Fibroblast of skin of back (primary cell): ENCODE data around the gene SGF29.
"Not testable (repeated sequence)": the region's sequence is repeated elsewhere in the genome, so short reads cannot be mapped to it uniquely, and the experiment has no call there.

Experiments used
- DNase-seq: peaks from one replicate; pipeline ENCODE4 v3.0.0-alpha.2; 2013

The SGF29 gene

GRCh38 chr16:28612359-28613280 is 58.9 kb downstream of the SGF29 start:
- DNase-seq = not testable (repeated sequence)

GRCh38 chr16:28613912-28614311 is 60.2 kb downstream of the SGF29 start:
- DNase-seq = not testable (repeated sequence)

- DNase-seq = not testable (repeated sequence)
These were observed 60.8 kb downstream of the SGF29 start for GRCh38 chr16:28614561-28614960.

GRCh38 chr16:28615486-28616223 is 61.9 kb downstream of the SGF29 start:
- peak; percentile 34 for DNase-seq

GRCh38 chr16:28616224-28616577 is 62.5 kb downstream of the SGF29 start:
- not testable (repeated sequence) for DNase-seq

GRCh38 chr16:28616636-28617035 is 62.9 kb downstream of the SGF29 start:
- DNase-seq = no peak

GRCh38 chr16:28617874-28618273 is 64.2 kb downstream of the SGF29 start:
- no peak for DNase-seq

- DNase-seq = not testable (repeated sequence)
These were observed 66.6 kb downstream of the SGF29 start for GRCh38 chr16:28620316-28620715.

- DNase-seq = no peak
These were observed 67.9 kb downstream of the SGF29 start for GRCh38 chr16:28621481-28622155.

GRCh38 chr16:28622532-28623171 is 68.9 kb downstream of the SGF29 start:
- not testable (repeated sequence) for DNase-seq

GRCh38 chr16:28623172-28623711 is 69.5 kb downstream of the SGF29 start:
- no peak for DNase-seq

GRCh38 chr16:28630905-28631304 is 77.2 kb downstream of the SGF29 start:
- DNase-seq = not testable (repeated sequence)

GRCh38 chr16:28636093-28636823 is 82.5 kb downstream of the SGF29 start:
- DNase-seq = peak; percentile 50

GRCh38 chr16:28637765-28638164 is 84.0 kb downstream of the SGF29 start, which contains the start of gene NPIPB8:
NPIPB8 (plus strand) TSS chr16:28638065; CDS start chr16:28638361, 296 bp downstream.
- DNase-seq = not testable (repeated sequence)

- DNase-seq = not testable (repeated sequence)
These were observed 84.6 kb downstream of the SGF29 start for GRCh38 chr16:28638359-28638758.

- not testable (repeated sequence) for DNase-seq
These were observed 86.2 kb downstream of the SGF29 start for GRCh38 chr16:28639959-28640358.
